IMR-90 (cell line): Measurements from ENCODE around the gene CRCP. TPM values are rescaled to one million over a fixed set of nuclear protein-coding genes. Genes with fewer than 3 reads are reported as not detected.
"Not testable (repeated sequence)": the region's sequence is repeated elsewhere in the genome, so short reads cannot be mapped to it uniquely, and the experiment has no call there.

Experiments
- ATAC-seq: fragments of 200-7000 bp; cut with Tn5 transposase; 2 replicates; pipeline ENCODE4 v1.9.1; 2020; ENCODE audit warnings: low read depth, mild to moderate bottlenecking, moderate library complexity
- BruUV-seq: library from RNA; stranded (reverse); fragments of 400-500 nt; replicated peaks from 2 replicates; lab custom pipeline; 2021; lab: Mats Ljungman, UMichigan
- CTCF ChIA-PET: fragments of 300-600 bp; formaldehyde crosslinking; extraction: SDS; loops from one replicate; lab custom pipeline; 2021; ENCODE audit warnings: antibody characterized with exemption; lab: Yijun Ruan, JAX
- POLR2A ChIA-PET: fragments of 300-600 bp; sonication (Branson Sonifier 250); formaldehyde crosslinking; loops from one replicate; lab custom pipeline; 2022; ENCODE audit warnings: antibody characterized with exemption; ENCODE audit not compliant: unreplicated experiment; lab: Charles Lee
- DNase-seq: peaks from one replicate; pipeline ENCODE4 v3.0.0; 2013
- H2AFZ ChIP-seq: replicated peaks from 2 replicates; pipeline ENCODE3; 2013; ENCODE audit warnings: low read length, mild to moderate bottlenecking; ENCODE audit not compliant: poor library complexity
- H2AK5ac ChIP-seq: 2 replicates; pipeline ENCODE4 v1.6.1; 2013; ENCODE audit warnings: low read depth, low read length, inconsistent platforms
- H2AK9ac ChIP-seq: replicated peaks from 2 replicates; pipeline ENCODE3; 2013; ENCODE audit warnings: mild to moderate bottlenecking, low read depth, low read length, moderate library complexity; ENCODE audit not compliant: poor library complexity
- H2BK120ac ChIP-seq: 2 replicates; pipeline ENCODE4 v1.6.1; 2013; ENCODE audit warnings: low read depth, low read length, inconsistent platforms
- H2BK15ac ChIP-seq: 3 replicates; pipeline ENCODE4 v1.6.1; 2013; ENCODE audit warnings: low read depth, low read length, inconsistent platforms
- H2BK20ac ChIP-seq: 2 replicates; pipeline ENCODE4 v1.6.1; 2013; ENCODE audit warnings: low read depth, mild to moderate bottlenecking, inconsistent platforms, low read length, moderate library complexity
- H2BK5ac ChIP-seq: 2 replicates; pipeline ENCODE4 v1.6.1; 2013; ENCODE audit warnings: mild to moderate bottlenecking, low read depth, low read length, inconsistent platforms; ENCODE audit not compliant: poor library complexity, severe bottlenecking
- H3K14ac ChIP-seq: replicated peaks from 2 replicates; pipeline ENCODE4 v1.6.1; 2013; ENCODE audit warnings: low read depth, low read length, inconsistent platforms
- H3K18ac ChIP-seq: 2 replicates; pipeline ENCODE4 v1.6.1; 2013; ENCODE audit warnings: low read depth, low read length, control low read depth
- H3K23ac ChIP-seq: 2 replicates; pipeline ENCODE4 v1.6.1; 2013; ENCODE audit warnings: low read depth, low read length, inconsistent platforms
- H3K27ac ChIP-seq: 2 replicates; pipeline ENCODE4 v1.5.1; 2013; ENCODE audit warnings: mild to moderate bottlenecking, control low read depth, low read length; ENCODE audit not compliant: insufficient read depth
- H3K27me3 ChIP-seq: 2 replicates; pipeline ENCODE4 v1.6.1; 2013; ENCODE audit warnings: low read length; ENCODE audit not compliant: control insufficient read depth, insufficient read depth
- H3K36me3 ChIP-seq: 2 replicates; pipeline ENCODE4 v1.6.1; 2013; ENCODE audit warnings: low read length, mixed read lengths; ENCODE audit not compliant: control insufficient read depth, insufficient read depth
- H3K4ac ChIP-seq: 2 replicates; pipeline ENCODE4 v1.6.1; 2013; ENCODE audit warnings: low read depth, low read length, inconsistent platforms
- H3K4me1 ChIP-seq: 2 replicates; pipeline ENCODE4 v1.6.1; 2013; ENCODE audit warnings: low read length, mixed read lengths; ENCODE audit not compliant: control insufficient read depth, insufficient read depth
- H3K4me2 ChIP-seq: 2 replicates; pipeline ENCODE4 v1.6.1; 2013; ENCODE audit warnings: low read depth, mild to moderate bottlenecking, control low read depth, low read length, moderate library complexity
- H3K4me3 ChIP-seq: 2 replicates; pipeline ENCODE4 v1.5.1; 2013; ENCODE audit warnings: low read depth, mild to moderate bottlenecking, control low read depth, low read length, moderate library complexity; ENCODE audit not compliant: insufficient read depth
- H3K56ac ChIP-seq: 2 replicates; pipeline ENCODE4 v1.6.1; 2013; ENCODE audit warnings: low read length, inconsistent platforms; ENCODE audit not compliant: insufficient read depth; ENCODE audit errors: extremely low read depth
- H3K79me1 ChIP-seq, 2 experiments: 2 replicates each; pipeline ENCODE4 v1.6.1; 2013; ENCODE audit warnings: low read length in 2 of 2, inconsistent platforms in 1 of 2, low read depth in 1 of 2
- H3K9ac ChIP-seq: 2 replicates; pipeline ENCODE4 v1.6.1; 2013; ENCODE audit warnings: low read depth, low read length, control low read depth
- H3K9me1 ChIP-seq: 2 replicates; pipeline ENCODE4 v1.6.1; 2013; ENCODE audit warnings: low read length, inconsistent platforms; ENCODE audit not compliant: insufficient read depth
- H3K9me3 ChIP-seq: 2 replicates; pipeline ENCODE4 v1.6.1; 2013; ENCODE audit warnings: low read length; ENCODE audit not compliant: control insufficient read depth, insufficient read depth
- H4K20me1 ChIP-seq: 2 replicates; pipeline ENCODE4 v1.6.1; 2013; ENCODE audit warnings: low read length, inconsistent platforms; ENCODE audit not compliant: insufficient read depth
- H4K5ac ChIP-seq: 2 replicates; pipeline ENCODE4 v1.6.1; 2013; ENCODE audit warnings: mild to moderate bottlenecking, low read depth, low read length, control low read depth
- H4K8ac ChIP-seq, 2 experiments: 2 replicates each; pipeline ENCODE4 v1.6.1; 2013; ENCODE audit warnings: low read depth in 2 of 2, low read length in 2 of 2, control low read depth in 1 of 2, inconsistent platforms in 1 of 2
- H4K91ac ChIP-seq: 2 replicates; pipeline ENCODE4 v1.6.1; 2013; ENCODE audit warnings: low read depth, low read length, inconsistent platforms; ENCODE audit not compliant: insufficient read depth
- WGBS, 2 experiments: methylation state at CpG; one replicate each; pipeline versions ENCODE4 v1.1.5 to v1.1.7; 2013; ENCODE audit warnings: missing lambda C conversion rate in 2 of 2; ENCODE audit not compliant: insufficient read length in 1 of 2; ENCODE audit errors: extremely low coverage in 2 of 2; 5-methylcytosine and 5-hydroxymethylcytosine counted together
- dilution Hi-C: fragments of 300-500 bp; cut with HindIII; formaldehyde crosslinking; loops from one replicate; pipeline ENCODE4 v1.14.3; 2018; ENCODE audit warnings: low sequenced_read_pairs; ENCODE audit not compliant: unreplicated experiment
- in situ Hi-C: fragments of 300-500 bp; cut with MboI; formaldehyde crosslinking; loops from 3 replicates; pipeline ENCODE4 v1.14.3; 2019; ENCODE audit warnings: low sequenced_read_pairs, inconsistent platforms, mixed read lengths
- intact Hi-C: fragments of 100-400 bp; cut with micrococcal nuclease; formaldehyde crosslinking; loops from 2 replicates; pipeline ENCODE4 v1.10.0; 2022
- polyA plus RNA-seq, 3 experiments: library from polyadenylated mRNA; depleted of rRNA; stranded (reverse); fragments of >200 nt; gene quantifications; 2 replicates each; pipeline ENCODE4 v1.2.3, GENCODE V29; 2012; ENCODE audit warnings: low replicate concordance in 1 of 3
- total RNA-seq: library from RNA; depleted of rRNA; stranded (reverse); fragments of >200 nt; gene quantifications from 2 replicates; pipeline ENCODE4 v1.2.3, GENCODE V29; 2012

CRCP gene
- total and polyA plus RNA-seq, 2 of the 4 experiments (the other 2 are of a cell fraction) = 22.9 to 37.5 TPM

DNA sequence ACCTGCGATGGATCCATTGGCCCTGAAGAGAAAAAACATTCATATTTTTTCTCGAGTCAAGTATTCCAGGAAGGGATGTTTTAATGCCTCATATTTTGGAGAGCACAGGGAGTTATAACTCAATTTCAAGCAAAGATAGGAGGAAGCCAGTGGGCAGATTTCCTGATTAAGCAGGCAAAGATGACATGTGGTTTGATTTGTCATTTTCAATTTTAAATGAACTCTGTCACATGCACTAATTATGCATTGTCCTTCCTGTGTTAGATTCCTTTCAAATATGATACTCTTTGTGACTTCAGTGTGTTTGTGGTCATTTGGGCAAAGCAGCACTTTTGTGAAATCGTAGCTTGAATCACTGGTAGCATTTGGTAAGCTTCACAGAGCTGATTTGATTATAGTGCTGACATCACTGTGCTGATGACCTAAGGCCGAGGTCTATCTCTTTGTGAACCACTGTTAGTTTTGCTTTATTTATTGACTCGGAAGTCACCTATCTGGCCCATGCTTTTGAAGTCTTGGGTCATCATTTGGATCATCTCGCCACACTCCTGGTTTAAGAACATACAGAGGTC, 11.2 kb downstream of the CRCP start:
- H3K18ac ChIP-seq, H3K27me3 ChIP-seq, H2BK120ac ChIP-seq, in situ Hi-C loops, H3K9ac ChIP-seq, H2BK5ac ChIP-seq, BruUV-seq, H3K4me3 ChIP-seq, H3K56ac ChIP-seq, H3K27ac ChIP-seq, POLR2A ChIA-PET, H2BK15ac ChIP-seq, H4K8ac ChIP-seq, H4K91ac ChIP-seq, H2AK5ac ChIP-seq, H3K14ac ChIP-seq, H2BK20ac ChIP-seq, H2AFZ ChIP-seq, H3K36me3 ChIP-seq, H2AK9ac ChIP-seq, dilution Hi-C loops, H4K5ac ChIP-seq, H3K4ac ChIP-seq, H3K9me1 ChIP-seq, CTCF ChIA-PET, H3K4me1 ChIP-seq, intact Hi-C loops, H3K9me3 ChIP-seq, H3K23ac ChIP-seq: not testable (repeated sequence)
- Histone ChIP-seq H4K20me1 (peaks cover 32% of the 10 kb centered on the region), H3K79me1 (peaks cover 11 to 58% of the 10 kb centered on the region in 2 experiments), H3K4me2 (peak overlapping the region; percentile 47; the same call in 1 of the 2 replicates)
- ATAC-seq = peak; percentile 56
- 92% methylated on average over 2 of the region's 6 CpGs; no CpG with 5 or more reads in 1 of the 2 experiments for WGBS, 2 experiments
- DNase-seq = peak; percentile 38

GRCh38 chr7:66127172-66127571, 12.5 kb downstream of the CRCP start:
- intact Hi-C loops, H3K27me3 ChIP-seq, H2BK120ac ChIP-seq, H4K91ac ChIP-seq, POLR2A ChIA-PET, H3K4me3 ChIP-seq, dilution Hi-C loops, CTCF ChIA-PET, H3K23ac ChIP-seq, H4K5ac ChIP-seq, H3K4ac ChIP-seq, H3K18ac ChIP-seq, H3K9me3 ChIP-seq, in situ Hi-C loops, H3K4me1 ChIP-seq, H3K27ac ChIP-seq, H2AK9ac ChIP-seq, BruUV-seq, H2AFZ ChIP-seq, H4K8ac ChIP-seq, H3K14ac ChIP-seq, H3K9ac ChIP-seq, H2BK20ac ChIP-seq, H2BK5ac ChIP-seq, H3K56ac ChIP-seq, H3K4me2 ChIP-seq, H2AK5ac ChIP-seq, DNase-seq, H2BK15ac ChIP-seq, ATAC-seq, H3K9me1 ChIP-seq: not testable (repeated sequence)
- 100% methylated on average over 2 of the region's 3 CpGs; no CpG with 5 or more reads in 1 of the 2 experiments for WGBS, 2 experiments
- Histone ChIP-seq H3K79me1 (peaks cover 11 to 60% of the 10 kb centered on the region in 2 experiments), H3K36me3 (peaks cover 12% of the 10 kb centered on the region), H4K20me1 (peaks cover 32% of the 10 kb centered on the region)
